H1 (cell line): ENCODE measurements around the gene AMN.

Experiments
- HDAC6 ChIP-seq: IDR thresholded peaks from one replicate; pipeline ENCODE4 v1.7.1; 2012; ENCODE audit warnings: low read depth, mild to moderate bottlenecking, inconsistent platforms, low read length, moderate library complexity
- JUND ChIP-seq: IDR thresholded peaks from 2 replicates; pipeline ENCODE4 v1.6.1; 2011; ENCODE audit warnings: mild to moderate bottlenecking, improper control_type of control experiment, low read length
- KDM1A ChIP-seq: fragments of 200-600, 300-600 bp; sonication (generic); IDR thresholded peaks from 2 replicates; pipeline ENCODE4 v1.7.1; 2016; ENCODE audit warnings: mild to moderate bottlenecking, low read length, borderline replicate concordance
- RAD21 ChIP-seq, 2 experiments: IDR thresholded peaks in 1 of 2; conservative IDR thresholded peaks in 1 of 2; 2 replicates each; pipeline ENCODE4 v1.6.1; 2011; ENCODE audit warnings: low read depth in 2 of 2, low read length in 2 of 2, improper control_type of control experiment in 1 of 2, inconsistent platforms in 1 of 2, mild to moderate bottlenecking in 1 of 2, moderate library complexity in 1 of 2
- YY1 ChIP-seq: IDR thresholded peaks from 2 replicates; pipeline ENCODE4 v1.6.1; 2011; ENCODE audit warnings: low read depth, mild to moderate bottlenecking, low read length
- TF ChIP-seq, protein P1 (sequence below), 3 experiments: IDR thresholded peaks; 1 replicate in 2 of 3; 2 replicates in 1 of 3; pipeline versions ENCODE4 v1.5.1 to v1.6.1; 2011; ENCODE audit warnings: low read length in 3 of 3, mild to moderate bottlenecking in 3 of 3, inconsistent platforms in 2 of 3, low read depth in 1 of 3, moderate library complexity in 1 of 3; ENCODE audit not compliant: insufficient read depth in 1 of 3; ENCODE audit errors: control extremely low read depth in 1 of 3
- TF ChIP-seq, protein P2 (sequence below): IDR thresholded peaks from 2 replicates; pipeline ENCODE4 v1.6.1; 2012; ENCODE audit warnings: inconsistent platforms

DNA sequence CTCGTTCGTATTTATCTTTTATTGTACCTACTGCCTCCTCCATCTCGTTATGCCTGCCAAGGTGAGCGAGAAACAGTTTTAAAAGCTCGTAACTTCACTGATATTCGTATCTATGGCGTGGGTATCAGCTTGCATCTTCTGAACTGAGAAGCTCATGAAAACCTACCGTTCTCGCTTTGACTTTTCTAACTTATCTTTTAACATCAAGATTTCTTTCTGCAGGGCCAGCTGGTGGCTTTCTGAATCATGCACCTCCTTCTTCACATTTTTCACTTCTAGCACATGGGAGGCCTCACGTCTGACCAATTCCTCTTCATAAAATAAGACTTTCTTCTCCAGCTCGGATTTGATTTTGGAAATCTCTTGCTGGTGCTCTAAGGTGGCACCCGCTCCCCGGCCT is 45.8 kb downstream of the AMN start:
- TF ChIP-seq KDM1A (no peak), RAD21 (IDR thresholded peaks at IDR 0.05 in 1 of 2, conservative IDR thresholded peaks at IDR 0.05 in 1 of 2; ENCODE audit: low read depth in 2 of 2, low read length in 2 of 2) (no peak), HDAC6 (no peak), JUND (no peak), YY1 (no peak)
- TF ChIP-seq, protein P1, sequence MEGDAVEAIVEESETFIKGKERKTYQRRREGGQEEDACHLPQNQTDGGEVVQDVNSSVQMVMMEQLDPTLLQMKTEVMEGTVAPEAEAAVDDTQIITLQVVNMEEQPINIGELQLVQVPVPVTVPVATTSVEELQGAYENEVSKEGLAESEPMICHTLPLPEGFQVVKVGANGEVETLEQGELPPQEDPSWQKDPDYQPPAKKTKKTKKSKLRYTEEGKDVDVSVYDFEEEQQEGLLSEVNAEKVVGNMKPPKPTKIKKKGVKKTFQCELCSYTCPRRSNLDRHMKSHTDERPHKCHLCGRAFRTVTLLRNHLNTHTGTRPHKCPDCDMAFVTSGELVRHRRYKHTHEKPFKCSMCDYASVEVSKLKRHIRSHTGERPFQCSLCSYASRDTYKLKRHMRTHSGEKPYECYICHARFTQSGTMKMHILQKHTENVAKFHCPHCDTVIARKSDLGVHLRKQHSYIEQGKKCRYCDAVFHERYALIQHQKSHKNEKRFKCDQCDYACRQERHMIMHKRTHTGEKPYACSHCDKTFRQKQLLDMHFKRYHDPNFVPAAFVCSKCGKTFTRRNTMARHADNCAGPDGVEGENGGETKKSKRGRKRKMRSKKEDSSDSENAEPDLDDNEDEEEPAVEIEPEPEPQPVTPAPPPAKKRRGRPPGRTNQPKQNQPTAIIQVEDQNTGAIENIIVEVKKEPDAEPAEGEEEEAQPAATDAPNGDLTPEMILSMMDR (IDR thresholded peaks at IDR 0.05; ENCODE audit: control extremely low read depth in 1 of 3, insufficient read depth in 1 of 3, low read depth in 1 of 3, low read length in 3 of 3), result no peak
- TF ChIP-seq, protein P2, sequence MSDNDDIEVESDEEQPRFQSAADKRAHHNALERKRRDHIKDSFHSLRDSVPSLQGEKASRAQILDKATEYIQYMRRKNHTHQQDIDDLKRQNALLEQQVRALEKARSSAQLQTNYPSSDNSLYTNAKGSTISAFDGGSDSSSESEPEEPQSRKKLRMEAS, result no peak
